Keratinocyte (primary cell): Measurements from ENCODE around the gene IGSF23.

Experiments used
- EZH2 ChIP-seq: IDR thresholded peaks from one replicate; pipeline ENCODE4 v1.6.1; 2012; ENCODE audit warnings: inconsistent platforms, mild to moderate bottlenecking, low read length, moderate library complexity
- TF ChIP-seq, protein P1 (sequence below), 3 experiments: IDR thresholded peaks in 1 of 3; conservative IDR thresholded peaks in 1 of 3; optimal IDR thresholded peaks in 1 of 3; 2 replicates in 2 of 3; 3 replicates in 1 of 3; pipeline versions ENCODE3 to v1.5.1; 2011; ENCODE audit warnings: low read length in 3 of 3, mild to moderate bottlenecking in 3 of 3, moderate library complexity in 2 of 3, control low read depth in 1 of 3, inconsistent platforms in 1 of 3; ENCODE audit not compliant: insufficient read depth in 2 of 3; ENCODE audit errors: extremely low read depth in 1 of 3

DNA sequence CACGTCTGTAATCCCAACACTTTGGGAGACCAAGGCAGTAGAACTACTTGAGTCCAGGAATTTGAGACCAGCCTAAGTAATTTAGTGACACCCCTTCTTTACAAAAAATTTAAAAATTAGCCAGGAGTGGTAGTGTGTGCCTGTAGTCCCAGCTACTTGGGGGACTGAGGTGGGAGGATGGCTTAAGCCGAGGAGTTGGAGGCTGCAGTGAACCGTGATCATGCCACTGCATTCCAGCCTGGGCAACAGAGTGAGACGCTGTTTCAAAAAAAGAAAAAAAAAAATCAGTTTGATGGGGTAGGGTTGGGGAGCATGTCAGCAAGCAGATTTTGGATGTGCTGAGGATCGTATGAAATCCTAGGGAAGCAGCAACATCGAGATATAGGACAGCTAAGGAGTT lies 62.2 kb downstream of the IGSF23 start:
- TF ChIP-seq, protein P1, sequence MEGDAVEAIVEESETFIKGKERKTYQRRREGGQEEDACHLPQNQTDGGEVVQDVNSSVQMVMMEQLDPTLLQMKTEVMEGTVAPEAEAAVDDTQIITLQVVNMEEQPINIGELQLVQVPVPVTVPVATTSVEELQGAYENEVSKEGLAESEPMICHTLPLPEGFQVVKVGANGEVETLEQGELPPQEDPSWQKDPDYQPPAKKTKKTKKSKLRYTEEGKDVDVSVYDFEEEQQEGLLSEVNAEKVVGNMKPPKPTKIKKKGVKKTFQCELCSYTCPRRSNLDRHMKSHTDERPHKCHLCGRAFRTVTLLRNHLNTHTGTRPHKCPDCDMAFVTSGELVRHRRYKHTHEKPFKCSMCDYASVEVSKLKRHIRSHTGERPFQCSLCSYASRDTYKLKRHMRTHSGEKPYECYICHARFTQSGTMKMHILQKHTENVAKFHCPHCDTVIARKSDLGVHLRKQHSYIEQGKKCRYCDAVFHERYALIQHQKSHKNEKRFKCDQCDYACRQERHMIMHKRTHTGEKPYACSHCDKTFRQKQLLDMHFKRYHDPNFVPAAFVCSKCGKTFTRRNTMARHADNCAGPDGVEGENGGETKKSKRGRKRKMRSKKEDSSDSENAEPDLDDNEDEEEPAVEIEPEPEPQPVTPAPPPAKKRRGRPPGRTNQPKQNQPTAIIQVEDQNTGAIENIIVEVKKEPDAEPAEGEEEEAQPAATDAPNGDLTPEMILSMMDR (optimal IDR thresholded peaks at IDR 0.05 in 1 of 3, IDR thresholded peaks at IDR 0.05 in 1 of 3, conservative IDR thresholded peaks at IDR 0.05 in 1 of 3; ENCODE audit: extremely low read depth in 1 of 3, insufficient read depth in 2 of 3, low read length in 3 of 3) = no peak
- no peak for TF ChIP-seq EZH2
